HEK293T (cell line): ENCODE measurements around the gene NELFB.

Experiments used
- BHLHE40 ChIP-seq: fragments of 450-650 bp; IDR thresholded peaks from 2 replicates; pipeline ENCODE4 v1.6.1; 2016; ENCODE audit warnings: mild to moderate bottlenecking, moderate library complexity, borderline replicate concordance
- FOXM1 ChIP-seq: fragments of 450-650 bp; IDR thresholded peaks from 2 replicates; pipeline ENCODE4 v1.6.1; 2017; ENCODE audit warnings: mild to moderate bottlenecking, borderline replicate concordance
- LEF1 ChIP-seq: fragments of 450-650 bp; IDR thresholded peaks from 2 replicates; pipeline ENCODE4 v1.6.1; 2017; ENCODE audit warnings: mild to moderate bottlenecking, borderline replicate concordance
- PKNOX1 ChIP-seq: fragments of 450-650 bp; IDR thresholded peaks from 2 replicates; pipeline ENCODE4 v1.6.1; 2016
- SUZ12 ChIP-seq: fragments of 450-650 bp; IDR thresholded peaks from 2 replicates; pipeline ENCODE4 v1.6.1; 2016; ENCODE audit warnings: mild to moderate bottlenecking
- TARDBP ChIP-seq: fragments of 450-650 bp; IDR thresholded peaks from 2 replicates; pipeline ENCODE4 v1.6.1; 2016
- ZNF384 ChIP-seq: fragments of 450-650 bp; IDR thresholded peaks from 2 replicates; pipeline ENCODE4 v1.6.1; 2016

- TF ChIP-seq PKNOX1 (no peak), SUZ12 (no peak), ZNF384 (no peak), FOXM1 (no peak), LEF1 (no peak), BHLHE40 (no peak), TARDBP (no peak)
Measured at GRCh38 chr9:137236936-137237421, 18.1 kb upstream of the NELFB start.
